Natural killer cell (primary cell): ENCODE data around the gene ZNF263. TPM values are rescaled to one million over a fixed set of nuclear protein-coding genes. Genes with fewer than 3 reads are reported as not detected.

ENCODE experiments used
- ATAC-seq, 3 donors: fragments of 150-1000 bp in 2 of 3; fragments of 200-7000 bp in 1 of 3; cut with Tn5 transposase; 1 replicate in 1 of 3; 2 replicates in 2 of 3; pipeline ENCODE4 v1.10.0; 2021; ENCODE audit warnings: mild to moderate bottlenecking in 2 of 3, moderate library complexity in 2 of 3
- DNase-seq, 2 donors: peaks; one replicate each; pipeline versions ENCODE4 v3.0.0 to v3.0.0-alpha.2; 2013 to 2021; ENCODE audit warnings: mixed read lengths in 1 of 2
- H3K27ac ChIP-seq: one replicate; pipeline ENCODE4 v1.5.1; 2013; ENCODE audit warnings: mild to moderate bottlenecking, low read length
- H3K27me3 ChIP-seq: one replicate; pipeline ENCODE4 v1.6.1; 2013; ENCODE audit warnings: low read length; ENCODE audit not compliant: control insufficient read depth, insufficient read depth
- H3K36me3 ChIP-seq: one replicate; pipeline ENCODE4 v1.6.1; 2013; ENCODE audit warnings: low read length; ENCODE audit not compliant: control insufficient read depth, insufficient read depth
- H3K4me1 ChIP-seq: one replicate; pipeline ENCODE4 v1.6.1; 2013; ENCODE audit warnings: low read length; ENCODE audit not compliant: control insufficient read depth, insufficient read depth
- H3K4me3 ChIP-seq: one replicate; pipeline ENCODE4 v1.5.1; 2013; ENCODE audit warnings: low read length
- H3K9me3 ChIP-seq: one replicate; pipeline ENCODE4 v1.6.1; 2013; ENCODE audit warnings: low read length; ENCODE audit not compliant: control insufficient read depth, insufficient read depth
- H3K27ac Mint-ChIP-seq, 2 donors: one replicate each; pipeline ENCODE4 v1.8.0; 2022; ENCODE audit warnings: mild to moderate bottlenecking in 2 of 2, mixed read lengths in 2 of 2, moderate library complexity in 1 of 2
- H3K27me3 Mint-ChIP-seq, 2 donors: one replicate each; pipeline ENCODE4 v1.8.0; 2022; ENCODE audit warnings: low read depth in 2 of 2, mixed read lengths in 2 of 2
- H3K36me3 Mint-ChIP-seq: one replicate; pipeline ENCODE4 v1.8.0; 2022; ENCODE audit warnings: mixed read lengths
- H3K4me1 Mint-ChIP-seq, 2 donors: one replicate each; pipeline ENCODE4 v1.8.0; 2022; ENCODE audit warnings: mixed read lengths in 2 of 2
- H3K4me3 Mint-ChIP-seq: one replicate; pipeline ENCODE4 v1.8.0; 2022; ENCODE audit warnings: mild to moderate bottlenecking, moderate library complexity, mixed read lengths
- H3K9me3 Mint-ChIP-seq, 2 donors: one replicate each; pipeline ENCODE4 v1.8.0; 2022; ENCODE audit warnings: mixed read lengths in 2 of 2
- CTCF ChIP-seq: fragments of 200-600 bp; IDR thresholded peaks from one replicate; pipeline ENCODE4 v1.8.0; 2022; ENCODE audit warnings: antibody characterized with exemption
- WGBS: methylation state at CpG from one replicate; pipeline ENCODE4 v1.1.7; 2013; ENCODE audit warnings: missing lambda C conversion rate; ENCODE audit not compliant: insufficient coverage; 5-methylcytosine and 5-hydroxymethylcytosine counted together
- intact Hi-C: fragments of 100-400 bp; cut with micrococcal nuclease; formaldehyde crosslinking; loops from one replicate; pipeline ENCODE4 v1.14.2; 2022
- total RNA-seq, 4 donors: library from RNA; stranded (reverse); fragments of 120-200 nt in 1 of 4; gene quantifications; one replicate each; pipeline versions ENCODE4 v1.2.3 to v1.2.4, GENCODE V29; 2013 to 2022

The ZNF263 gene
- total RNA-seq, 3 donors from 2014 or later (not counting 1 experiment from before 2014, with no cell fraction given): 25.7 to 38.8 (median 28.1) TPM

GRCh38 chr16:3276679-3277078 is 6.6 kb upstream of the ZNF263 start:
- peaks cover 0 to 6% of the 10 kb centered on the region in 2 donors for H3K4me1 Mint-ChIP-seq
- H3K4me1 ChIP-seq: no peaks in the 10 kb centered on the region
- H3K27ac ChIP-seq: no peak overlapping the region
- no peak for ATAC-seq
- H3K27ac Mint-ChIP-seq: no peak overlapping the region
- no peaks in the 10 kb centered on the region for H3K27me3 Mint-ChIP-seq
- H3K4me3 ChIP-seq: no peak overlapping the region
- H3K36me3 ChIP-seq: no peaks in the 10 kb centered on the region
- no peaks in the 10 kb centered on the region for H3K36me3 Mint-ChIP-seq
- DNase-seq: no peak
- 90% methylated on average over 4 of the region's 5 CpGs for WGBS
- intact Hi-C loops: no loop called here
- no peak for TF ChIP-seq CTCF
- H3K9me3 Mint-ChIP-seq: no peaks in the 10 kb centered on the region
- H3K4me3 Mint-ChIP-seq: no peak overlapping the region
- H3K9me3 ChIP-seq: no peaks in the 10 kb centered on the region
- H3K27me3 ChIP-seq: no peaks in the 10 kb centered on the region

DNA sequence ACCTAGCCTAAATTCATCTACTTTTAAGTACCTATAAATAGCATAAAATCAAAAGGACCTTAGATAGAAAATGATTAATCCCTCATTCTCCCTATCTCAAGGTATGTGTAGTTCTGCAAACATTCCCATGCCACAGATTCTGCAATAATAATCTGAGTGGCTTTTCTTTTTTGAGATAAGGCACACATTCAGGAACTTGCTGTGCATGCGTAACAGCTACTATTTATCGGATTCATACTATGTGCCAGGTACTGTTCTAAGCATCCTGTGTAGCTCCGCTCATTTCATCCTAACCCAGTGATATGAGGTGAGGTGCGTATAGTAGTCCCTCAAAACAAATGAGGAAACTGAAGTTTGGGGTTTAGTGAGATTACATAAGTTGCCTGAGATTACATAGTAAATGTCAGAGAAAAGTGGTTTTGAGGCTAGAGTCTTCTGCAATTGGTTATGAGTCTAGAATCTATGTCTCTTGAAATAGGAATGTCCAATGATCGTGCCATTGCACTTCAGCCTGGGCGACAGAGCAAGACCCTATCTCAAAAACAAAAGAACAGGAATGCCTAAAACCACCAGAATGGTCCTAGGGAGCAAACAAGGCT is 2.0 kb upstream of the ZNF263 start:
- ATAC-seq (no peak), DNase-seq (no peak)
- WGBS: 93% methylated on average over 6 of the region's 6 CpGs
- H3K27ac ChIP-seq: no peak overlapping the region
- Mint-ChIP-seq H3K4me1 (peaks cover 25 to 29% of the 10 kb centered on the region in 2 donors), H3K27ac (no peak overlapping the region), H3K9me3 (no peaks in the 10 kb centered on the region), H3K4me3 (peak overlapping the region; percentile 35), H3K27me3 (no peaks in the 10 kb centered on the region), H3K36me3 (no peaks in the 10 kb centered on the region)
- H3K9me3 ChIP-seq: no peaks in the 10 kb centered on the region
- peaks cover 9% of the 10 kb centered on the region for H3K36me3 ChIP-seq
- no peak for TF ChIP-seq CTCF
- intact Hi-C loops: no loop called here
- peaks cover 34% of the 10 kb centered on the region for H3K4me1 ChIP-seq
- no peak overlapping the region for H3K4me3 ChIP-seq
- H3K27me3 ChIP-seq: no peaks in the 10 kb centered on the region

DNA sequence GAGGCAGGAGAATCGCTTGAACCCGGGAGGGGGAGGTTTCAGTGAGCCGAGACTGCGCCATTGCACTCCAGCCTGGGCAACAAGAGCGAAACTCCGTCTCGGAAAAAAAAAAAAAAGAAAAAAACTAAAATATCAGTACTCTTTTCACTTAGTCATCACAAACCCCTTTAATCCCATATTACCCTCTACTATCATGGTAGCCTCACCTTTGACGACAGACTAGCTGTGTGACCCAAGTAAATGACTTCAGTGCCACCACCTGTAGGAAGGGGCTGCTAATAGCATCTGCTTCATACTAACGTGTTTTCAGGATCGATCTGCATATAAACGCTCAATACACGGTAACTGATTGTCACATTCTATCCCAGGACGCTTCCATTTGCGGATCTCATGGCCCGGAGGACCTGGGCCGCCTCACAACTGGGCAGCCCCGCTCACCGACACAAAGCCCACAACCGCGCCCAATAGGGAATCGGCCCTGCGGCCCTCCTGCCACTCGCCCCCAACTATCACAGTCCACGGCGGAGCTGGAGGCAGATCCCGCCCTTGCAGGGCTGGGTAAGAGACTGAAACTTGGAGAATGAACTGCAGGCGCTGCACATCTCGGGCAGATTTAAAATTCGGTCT is 1.1 kb upstream of the ZNF263 start:
- H3K27ac ChIP-seq: peak overlapping the region; percentile 98
- intact Hi-C loops: no loop called here
- no peaks in the 10 kb centered on the region for H3K9me3 ChIP-seq
- H3K4me1 Mint-ChIP-seq: peaks cover 25 to 32% of the 10 kb centered on the region in 2 donors
- H3K4me3 Mint-ChIP-seq: peak overlapping the region; percentile 98
- WGBS: 14% methylated on average over 27 of the region's 29 CpGs
- no peaks in the 10 kb centered on the region for H3K27me3 Mint-ChIP-seq
- H3K27ac Mint-ChIP-seq: peak overlapping the region; percentile 92 to 95
- no peaks in the 10 kb centered on the region for H3K27me3 ChIP-seq
- peak overlapping the region; percentile 88 for H3K4me3 ChIP-seq
- ATAC-seq (peak; percentile 3 to 13 (median 12)), DNase-seq (no peak)
- peaks cover 34% of the 10 kb centered on the region for H3K4me1 ChIP-seq
- no peaks in the 10 kb centered on the region for H3K9me3 Mint-ChIP-seq
- no peak for TF ChIP-seq CTCF
- H3K36me3 ChIP-seq: peaks cover 12% of the 10 kb centered on the region
- no peaks in the 10 kb centered on the region for H3K36me3 Mint-ChIP-seq
